Measurements from ENCODE around the gene UGT1A8. TPM values are rescaled to one million over a fixed set of nuclear protein-coding genes. Genes with fewer than 3 reads are reported as not detected.

UGT1A8 gene
- total RNA-seq, 2 experiments from 2014 or later = not detected

DNA sequence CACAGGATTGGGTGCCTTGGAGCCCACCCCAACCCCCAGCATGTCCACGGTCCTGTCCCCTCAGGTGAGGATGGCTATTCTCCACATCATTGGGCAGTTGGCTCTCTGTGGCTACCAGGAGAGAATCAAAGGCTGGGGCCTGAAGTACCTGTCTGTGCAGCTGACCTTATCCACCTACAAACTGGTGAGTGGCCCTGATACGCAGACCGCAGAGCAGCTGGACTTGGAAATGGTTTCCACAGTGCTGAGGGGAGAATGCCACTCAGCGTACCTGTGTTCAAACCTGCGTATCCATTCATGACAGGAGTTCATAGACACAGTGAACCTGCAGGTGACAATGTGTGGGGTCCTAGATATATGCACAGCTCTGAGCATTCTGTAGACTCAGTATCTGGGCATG is 182.3 kb downstream of the UGT1A8 start:
- Mint-ChIP-seq H3K4me3 (no peak overlapping the region), H3K9me3 (no peaks in the 10 kb centered on the region), H3K36me3 (ENCODE audit: low read depth) (no peaks in the 10 kb centered on the region), H3K4me1 (peaks cover 4% of the 10 kb centered on the region), H3K27me3 (no peaks in the 10 kb centered on the region), H3K27ac (no peak overlapping the region)
- peak; percentile 9 for DNase-seq
- POLR2A ChIA-PET = no interaction called here
- CTCF ChIA-PET = no interaction called here

GRCh38 chr2:233800208-233800607 is 182.8 kb downstream of the UGT1A8 start:
- Mint-ChIP-seq H3K4me1 (peaks cover 4% of the 10 kb centered on the region), H3K9me3 (no peaks in the 10 kb centered on the region), H3K4me3 (no peak overlapping the region), H3K36me3 (ENCODE audit: low read depth) (no peaks in the 10 kb centered on the region), H3K27me3 (peaks cover 4% of the 10 kb centered on the region), H3K27ac (no peak overlapping the region)
- ChIA-PET POLR2A (no interaction called here), CTCF (no interaction called here)
- peak; percentile 7 for DNase-seq

- no peak overlapping the region for H3K4me3 Mint-ChIP-seq
- no peaks in the 10 kb centered on the region for H3K36me3 Mint-ChIP-seq (ENCODE audit: low read depth)
- POLR2A ChIA-PET = no interaction called here
- H3K9me3 Mint-ChIP-seq = no peaks in the 10 kb centered on the region
- peak; percentile 17 for DNase-seq
- H3K4me1 Mint-ChIP-seq = peaks cover 4% of the 10 kb centered on the region
- peaks cover 7% of the 10 kb centered on the region for H3K27me3 Mint-ChIP-seq
- CTCF ChIA-PET = no interaction called here
- no peak overlapping the region for H3K27ac Mint-ChIP-seq
Measured at GRCh38 chr2:233801357-233802131, 184.1 kb downstream of the UGT1A8 start.

GRCh38 chr2:233802132-233802815 is 184.8 kb downstream of the UGT1A8 start:
- H3K27me3 Mint-ChIP-seq = peaks cover 7% of the 10 kb centered on the region
- peaks cover 4% of the 10 kb centered on the region for H3K4me1 Mint-ChIP-seq
- no peaks in the 10 kb centered on the region for H3K36me3 Mint-ChIP-seq (ENCODE audit: low read depth)
- POLR2A ChIA-PET = no interaction called here
- no peak overlapping the region for H3K4me3 Mint-ChIP-seq
- CTCF ChIA-PET = no interaction called here
- DNase-seq = no peak
- H3K27ac Mint-ChIP-seq = no peak overlapping the region
- H3K9me3 Mint-ChIP-seq = no peaks in the 10 kb centered on the region

GRCh38 chr2:233803292-233803911 is 186.0 kb downstream of the UGT1A8 start:
- H3K4me1 Mint-ChIP-seq = peaks cover 4% of the 10 kb centered on the region
- H3K36me3 Mint-ChIP-seq (ENCODE audit: low read depth) = no peaks in the 10 kb centered on the region
- H3K4me3 Mint-ChIP-seq = no peak overlapping the region
- peaks cover 7% of the 10 kb centered on the region for H3K27me3 Mint-ChIP-seq
- no peak overlapping the region for H3K27ac Mint-ChIP-seq
- no peak for DNase-seq
- ChIA-PET POLR2A (no interaction called here), CTCF (no interaction called here)
- no peaks in the 10 kb centered on the region for H3K9me3 Mint-ChIP-seq

- peaks cover 7% of the 10 kb centered on the region for H3K27me3 Mint-ChIP-seq
- H3K4me3 Mint-ChIP-seq = no peak overlapping the region
- peaks cover 4% of the 10 kb centered on the region for H3K4me1 Mint-ChIP-seq
- no peak overlapping the region for H3K27ac Mint-ChIP-seq
- H3K36me3 Mint-ChIP-seq (ENCODE audit: low read depth) = no peaks in the 10 kb centered on the region
- ChIA-PET POLR2A (no interaction called here), CTCF (no interaction called here)
- DNase-seq = peak; percentile 11
- no peaks in the 10 kb centered on the region for H3K9me3 Mint-ChIP-seq
Measured at GRCh38 chr2:233803994-233804393, 186.6 kb downstream of the UGT1A8 start.

- no peaks in the 10 kb centered on the region for H3K9me3 Mint-ChIP-seq
- no peak overlapping the region for H3K4me3 Mint-ChIP-seq
- H3K36me3 Mint-ChIP-seq (ENCODE audit: low read depth) = no peaks in the 10 kb centered on the region
- H3K4me1 Mint-ChIP-seq = no peaks in the 10 kb centered on the region
- CTCF ChIA-PET = no interaction called here
- DNase-seq = no peak
- peaks cover 13% of the 10 kb centered on the region for H3K27me3 Mint-ChIP-seq
- POLR2A ChIA-PET = no interaction called here
- no peak overlapping the region for H3K27ac Mint-ChIP-seq
Measured at GRCh38 chr2:233807215-233807865, 189.9 kb downstream of the UGT1A8 start.

DNA sequence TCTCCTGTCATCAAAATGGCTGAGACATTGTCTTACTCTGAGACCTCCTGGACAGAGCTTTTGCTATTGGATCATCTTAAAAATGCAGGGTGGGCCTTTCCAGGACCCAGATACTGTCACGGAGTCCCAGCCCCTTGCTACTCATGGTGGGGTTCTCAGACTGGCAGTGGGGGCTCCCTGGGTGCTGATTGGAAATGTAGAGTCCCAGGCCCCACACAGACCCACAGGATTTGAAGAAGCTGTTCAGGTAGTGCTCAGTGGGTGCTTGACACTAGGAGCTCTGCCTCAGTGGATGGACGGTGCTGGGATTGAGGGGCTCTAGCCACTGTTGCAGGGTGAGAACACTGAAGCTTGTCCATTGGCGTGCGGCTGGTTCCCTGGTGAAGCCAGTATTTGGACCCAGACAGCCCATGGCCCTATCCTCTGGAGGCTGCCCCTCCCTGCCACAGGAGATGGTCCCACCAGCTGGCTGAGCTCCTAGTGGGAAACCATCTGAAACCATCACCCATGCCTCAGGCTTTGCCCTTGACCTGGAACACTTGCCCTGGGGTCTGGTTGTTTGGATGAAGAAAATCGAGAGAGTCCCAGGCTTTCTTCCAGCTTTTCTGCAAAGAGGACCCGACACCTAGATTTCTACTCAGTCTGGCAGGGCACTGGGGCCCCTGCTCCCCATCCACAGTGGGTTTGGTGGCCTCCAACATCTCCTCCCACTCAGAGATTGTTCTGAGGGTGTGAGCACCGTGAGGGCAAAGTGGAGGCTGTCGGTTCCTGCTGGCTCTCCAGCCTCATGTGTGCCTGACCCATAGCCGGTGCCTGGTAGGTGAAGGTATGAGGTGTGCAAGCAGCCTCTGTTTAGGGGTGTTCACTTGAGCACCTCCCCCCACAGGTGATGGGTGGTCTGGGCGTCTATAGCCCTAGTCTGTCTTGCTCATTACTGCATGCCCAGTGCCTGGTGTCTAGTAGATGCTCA is 190.8 kb downstream of the UGT1A8 start:
- H3K9me3 Mint-ChIP-seq = no peaks in the 10 kb centered on the region
- H3K4me3 Mint-ChIP-seq = no peak overlapping the region
- no peaks in the 10 kb centered on the region for H3K4me1 Mint-ChIP-seq
- H3K27me3 Mint-ChIP-seq = peaks cover 13% of the 10 kb centered on the region
- H3K36me3 Mint-ChIP-seq (ENCODE audit: low read depth) = no peaks in the 10 kb centered on the region
- no peak overlapping the region for H3K27ac Mint-ChIP-seq
- CTCF ChIA-PET = no interaction called here
- POLR2A ChIA-PET = no interaction called here
- no peak for DNase-seq

- no peaks in the 10 kb centered on the region for H3K4me1 Mint-ChIP-seq
- no peak overlapping the region for H3K4me3 Mint-ChIP-seq
- no peak for DNase-seq
- no peaks in the 10 kb centered on the region for H3K9me3 Mint-ChIP-seq
- no peaks in the 10 kb centered on the region for H3K36me3 Mint-ChIP-seq (ENCODE audit: low read depth)
- ChIA-PET CTCF (no interaction called here), POLR2A (no interaction called here)
- H3K27ac Mint-ChIP-seq = no peak overlapping the region
- H3K27me3 Mint-ChIP-seq = peaks cover 15% of the 10 kb centered on the region
Measured at GRCh38 chr2:233810385-233810784, 193.0 kb downstream of the UGT1A8 start.

GRCh38 chr2:233811087-233811486 is 193.7 kb downstream of the UGT1A8 start:
- H3K36me3 Mint-ChIP-seq (ENCODE audit: low read depth) = no peaks in the 10 kb centered on the region
- no peaks in the 10 kb centered on the region for H3K9me3 Mint-ChIP-seq
- no peaks in the 10 kb centered on the region for H3K4me1 Mint-ChIP-seq
- CTCF ChIA-PET = no interaction called here
- POLR2A ChIA-PET = no interaction called here
- DNase-seq = no peak
- no peak overlapping the region for H3K27ac Mint-ChIP-seq
- H3K27me3 Mint-ChIP-seq = peaks cover 13% of the 10 kb centered on the region
- no peak overlapping the region for H3K4me3 Mint-ChIP-seq

GRCh38 chr2:233811732-233812131 is 194.3 kb downstream of the UGT1A8 start:
- ChIA-PET POLR2A (no interaction called here), CTCF (no interaction called here)
- Mint-ChIP-seq H3K27ac (no peak overlapping the region), H3K9me3 (no peaks in the 10 kb centered on the region), H3K27me3 (peaks cover 13% of the 10 kb centered on the region), H3K4me3 (no peak overlapping the region), H3K4me1 (no peaks in the 10 kb centered on the region), H3K36me3 (ENCODE audit: low read depth) (no peaks in the 10 kb centered on the region)
- no peak for DNase-seq

DNA sequence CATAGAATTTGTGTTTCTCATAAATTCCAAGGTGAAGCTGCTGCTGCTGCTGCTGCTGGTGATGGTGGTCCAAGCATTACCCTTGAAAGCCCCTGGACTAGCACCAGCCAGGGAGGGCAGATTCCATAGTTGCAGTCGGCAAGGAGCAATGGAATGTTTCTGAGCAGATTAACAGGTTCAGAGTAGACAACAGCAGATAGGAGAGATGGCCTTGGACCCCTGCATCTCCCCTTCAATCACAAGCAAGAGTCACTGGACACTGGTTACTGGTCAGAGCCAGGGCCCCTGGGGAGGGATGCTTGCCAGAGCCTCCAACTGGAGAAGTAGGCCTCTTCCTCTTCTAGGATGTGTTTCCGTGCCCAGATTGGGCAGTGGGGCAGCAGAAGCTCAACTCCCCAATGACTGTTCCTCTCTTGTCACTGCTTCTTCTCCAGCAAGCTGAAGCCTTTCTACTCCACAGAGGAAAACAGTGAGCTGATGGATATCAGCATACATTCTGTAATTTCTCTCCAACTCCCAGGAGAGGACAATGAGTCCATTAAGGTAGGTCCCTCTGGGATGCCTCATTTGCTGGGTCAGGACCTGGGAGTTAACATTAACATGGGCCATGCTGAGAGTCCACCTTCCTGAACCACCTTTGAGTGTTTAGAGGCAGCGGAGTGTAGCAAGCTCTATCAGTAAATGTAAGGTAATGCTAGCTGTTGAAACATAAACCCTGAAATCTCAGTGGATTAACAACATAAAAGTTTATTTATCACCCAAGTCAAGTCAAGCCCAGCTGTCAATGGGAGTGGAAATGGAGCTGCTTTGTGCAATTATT is 196.0 kb downstream of the UGT1A8 start:
- Mint-ChIP-seq H3K27me3 (peaks cover 15% of the 10 kb centered on the region), H3K36me3 (ENCODE audit: low read depth) (no peaks in the 10 kb centered on the region), H3K9me3 (no peaks in the 10 kb centered on the region), H3K27ac (no peak overlapping the region), H3K4me1 (no peaks in the 10 kb centered on the region), H3K4me3 (no peak overlapping the region)
- CTCF ChIA-PET = no interaction called here
- POLR2A ChIA-PET = no interaction called here
- DNase-seq = no peak
